Measurements from ENCODE around the gene LRP1B. TPM values are rescaled to one million over a fixed set of nuclear protein-coding genes. Genes with fewer than 3 reads are reported as not detected.

LRP1B gene
- total RNA-seq, 4 donors from 2014 or later, result 3.6 to 10.1 (median 6.1) TPM

GRCh38 chr2:140873915-140874531, 1256.8 kb downstream of the LRP1B start:
- no peak for TF ChIP-seq CTCF (IDR thresholded peaks at IDR 0.05)
- ATAC-seq (ENCODE audit: low FRiP score) (no peak), DNase-seq (ENCODE audit: low spot score) (no peak)

DNA sequence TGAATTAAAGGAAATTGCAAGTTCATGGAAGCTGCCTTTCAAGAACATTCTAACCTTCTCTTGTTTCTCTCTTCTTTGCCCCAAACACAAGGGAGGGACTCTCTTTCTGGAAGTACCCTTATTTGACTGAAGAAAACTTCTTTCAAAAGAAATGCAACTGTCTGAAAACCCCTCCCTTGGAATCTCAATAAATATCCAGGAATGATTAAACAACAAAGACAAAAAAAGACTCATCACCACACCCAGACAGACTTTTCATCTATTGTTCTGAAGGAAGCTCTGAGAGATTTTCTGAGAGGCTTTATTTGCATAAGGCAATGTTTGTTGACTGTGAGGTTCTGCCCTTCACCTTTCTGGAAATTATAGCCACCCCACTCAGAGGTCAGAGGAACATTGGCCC, 1260.9 kb downstream of the LRP1B start:
- no peak for ATAC-seq (ENCODE audit: low FRiP score)
- no peak for TF ChIP-seq CTCF (IDR thresholded peaks at IDR 0.05)

GRCh38 chr2:140869107-140869506, 1261.7 kb downstream of the LRP1B start:
- ATAC-seq (ENCODE audit: low FRiP score) (no peak), DNase-seq (ENCODE audit: low spot score) (no peak)
- no peak for TF ChIP-seq CTCF (IDR thresholded peaks at IDR 0.05)

More for the DNA sequence above, 1260.9 kb downstream of the LRP1B start:
- DNase-seq (ENCODE audit: low spot score), result no peak

GRCh38 chr2:140865837-140866236, 1265.0 kb downstream of the LRP1B start:
- ATAC-seq (ENCODE audit: low FRiP score), result no peak
- DNase-seq (ENCODE audit: low spot score), result no peak
- no peak for TF ChIP-seq CTCF (IDR thresholded peaks at IDR 0.05)

- ATAC-seq (ENCODE audit: low FRiP score), result no peak
- DNase-seq (ENCODE audit: low spot score), result no peak
- no peak for TF ChIP-seq CTCF (IDR thresholded peaks at IDR 0.05)
Observed at GRCh38 chr2:140863713-140864112, 1267.1 kb downstream of the LRP1B start.

GRCh38 chr2:140862181-140862580, 1268.6 kb downstream of the LRP1B start:
- TF ChIP-seq CTCF (IDR thresholded peaks at IDR 0.05), result no peak
- no peak for DNase-seq (ENCODE audit: low spot score)
- ATAC-seq (ENCODE audit: low FRiP score), result no peak

DNA sequence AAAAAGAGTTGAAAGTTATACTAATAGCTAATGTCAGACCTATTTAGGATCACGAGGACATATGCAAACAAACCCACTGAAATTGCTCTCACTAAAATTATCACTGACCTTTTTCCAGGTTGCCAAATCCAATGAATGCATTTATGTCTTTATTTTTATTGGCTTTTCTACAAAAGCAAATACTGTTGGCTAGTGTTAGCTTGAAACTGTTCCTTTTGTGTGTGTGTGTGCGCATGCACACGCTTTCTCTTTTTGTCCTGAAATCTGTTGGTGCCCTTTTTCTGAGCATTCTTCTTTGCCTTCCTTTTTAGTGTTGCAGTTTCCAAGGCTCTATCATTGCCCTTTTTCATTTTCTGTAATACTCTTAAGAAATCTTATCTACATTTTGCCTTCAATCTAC, 1269.2 kb downstream of the LRP1B start:
- no peak for ATAC-seq (ENCODE audit: low FRiP score)
- TF ChIP-seq CTCF (IDR thresholded peaks at IDR 0.05), result no peak
- no peak for DNase-seq (ENCODE audit: low spot score)

Measured in omental fat pad (tissue), 4 donors.